ENCODE data around the gene PDP2.

GRCh38 chr16:66889622-66890021 lies 9.3 kb downstream of the PDP2 start:
- no peak for TF ChIP-seq REST (IDR thresholded peaks at IDR 0.05; ENCODE audit: insufficient read depth in 1 of 2, low read depth in 2 of 2, low read length in 2 of 2)
- no peak for TF ChIP-seq TAF1 (IDR thresholded peaks at IDR 0.05; ENCODE audit: borderline replicate concordance, insufficient read depth, low read length)
- no peak for TF ChIP-seq POLR2AphosphoS5 (IDR thresholded peaks at IDR 0.05; ENCODE audit: low read depth, low read length)
- TF ChIP-seq SIN3A (IDR thresholded peaks at IDR 0.05; ENCODE audit: borderline replicate concordance, insufficient read depth, low read length): no peak
- TF ChIP-seq FOXP2 (optimal IDR thresholded peaks at IDR 0.05; ENCODE audit: borderline replicate concordance, extremely low read depth, extremely low read length, insufficient read depth): no peak

Data from PFSK-1 (cell line).